ENCODE data around the gene DIRAS3.
"Not testable (repeated sequence)": the region's sequence is repeated elsewhere in the genome, so short reads cannot be mapped to it uniquely, and the experiment has no call there.

The DIRAS3 gene, protein sequence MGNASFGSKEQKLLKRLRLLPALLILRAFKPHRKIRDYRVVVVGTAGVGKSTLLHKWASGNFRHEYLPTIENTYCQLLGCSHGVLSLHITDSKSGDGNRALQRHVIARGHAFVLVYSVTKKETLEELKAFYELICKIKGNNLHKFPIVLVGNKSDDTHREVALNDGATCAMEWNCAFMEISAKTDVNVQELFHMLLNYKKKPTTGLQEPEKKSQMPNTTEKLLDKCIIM

DNA sequence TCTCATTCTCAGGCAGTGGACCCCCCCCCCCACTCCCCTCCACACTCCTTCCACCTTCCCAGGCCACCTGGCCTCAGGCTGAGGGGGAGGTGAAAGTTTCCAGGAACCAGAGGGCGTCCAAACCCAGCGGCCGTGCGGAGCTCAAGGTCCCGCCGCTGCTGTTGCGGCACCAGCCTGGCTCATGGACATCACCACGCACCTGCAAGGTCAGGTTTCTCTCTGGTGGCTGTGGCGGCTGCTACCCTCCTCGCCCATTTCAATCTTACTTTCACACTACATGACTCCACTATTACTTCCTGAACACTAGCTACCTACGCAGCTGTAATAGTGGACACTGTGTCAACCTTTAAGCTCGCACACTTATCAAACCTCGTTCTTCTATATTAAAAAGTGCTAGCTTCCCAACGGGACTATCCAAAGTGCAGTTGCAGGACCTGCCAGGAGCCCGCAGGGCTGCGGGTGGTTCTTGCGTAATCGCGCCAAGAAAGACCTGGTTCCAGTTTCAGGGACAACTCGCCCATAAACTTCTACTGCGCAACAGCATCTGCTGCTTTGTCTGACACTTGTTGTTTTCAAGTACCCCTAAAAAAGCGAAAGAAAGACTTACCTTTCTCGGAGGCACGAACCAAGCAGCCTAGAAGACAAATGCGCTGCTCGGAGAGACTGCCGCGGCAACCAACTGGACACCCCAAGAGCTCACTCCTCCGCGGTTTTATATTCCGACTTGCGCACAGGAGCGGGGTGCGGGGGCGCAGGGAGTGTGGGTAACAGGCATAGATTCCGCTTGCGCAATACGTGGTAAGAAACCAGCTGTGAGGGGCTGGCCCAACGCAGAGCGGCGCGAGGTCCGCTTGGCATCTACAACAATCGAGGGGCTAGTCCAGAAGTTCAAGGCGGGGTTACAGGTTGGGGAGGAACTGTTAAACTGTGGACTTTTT is at the start of gene DIRAS3:
TSS of gene DIRAS3 (minus strand) at position 687 of the 938 bp plus-strand sequence. CDS start 3,330 bp downstream, outside the sequence.
- no peak for DNase-seq (ENCODE audit: low spot score)

DNA sequence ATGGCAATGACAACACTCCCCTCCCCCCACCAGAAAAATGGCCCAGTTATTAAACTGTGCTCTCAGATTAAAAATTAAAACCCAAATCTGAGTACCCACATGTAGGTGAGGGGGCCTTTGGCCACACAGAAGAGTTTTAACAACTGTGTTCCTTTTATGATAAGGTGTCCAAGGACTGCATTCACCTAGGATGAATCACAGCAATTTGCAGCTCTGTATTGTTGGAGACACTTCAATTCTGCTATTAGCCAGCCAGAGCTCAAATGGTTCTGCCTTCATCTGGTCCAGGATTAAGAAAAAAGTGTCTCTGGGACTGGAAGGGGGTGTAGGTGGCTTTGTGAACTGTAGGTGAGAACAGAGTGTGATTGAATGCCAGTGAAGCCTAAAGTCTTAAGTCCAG is 43.3 kb upstream of the DIRAS3 start:
- DNase-seq (ENCODE audit: low spot score) = no peak

DNA sequence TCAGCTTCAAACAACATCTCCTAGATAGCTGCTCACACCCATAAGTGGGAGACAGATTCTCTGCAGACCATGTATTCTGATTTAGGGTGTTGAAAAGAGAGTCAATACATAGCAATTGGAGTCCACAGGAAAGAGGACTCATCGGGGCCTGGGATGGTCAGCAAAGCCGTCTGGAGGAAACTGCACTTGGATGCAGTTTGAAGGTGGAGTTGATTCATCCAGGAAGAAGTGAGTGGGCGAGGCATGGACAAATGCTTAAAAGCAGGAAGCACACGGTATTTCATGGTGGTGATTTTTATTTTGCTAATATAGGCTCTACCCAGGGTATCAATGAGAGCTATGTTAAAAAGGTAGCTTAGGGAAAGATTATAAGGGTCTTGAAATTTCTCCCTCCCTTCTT is 36.8 kb upstream of the DIRAS3 start:
- peak; percentile 75 for DNase-seq (ENCODE audit: low spot score)

DNA sequence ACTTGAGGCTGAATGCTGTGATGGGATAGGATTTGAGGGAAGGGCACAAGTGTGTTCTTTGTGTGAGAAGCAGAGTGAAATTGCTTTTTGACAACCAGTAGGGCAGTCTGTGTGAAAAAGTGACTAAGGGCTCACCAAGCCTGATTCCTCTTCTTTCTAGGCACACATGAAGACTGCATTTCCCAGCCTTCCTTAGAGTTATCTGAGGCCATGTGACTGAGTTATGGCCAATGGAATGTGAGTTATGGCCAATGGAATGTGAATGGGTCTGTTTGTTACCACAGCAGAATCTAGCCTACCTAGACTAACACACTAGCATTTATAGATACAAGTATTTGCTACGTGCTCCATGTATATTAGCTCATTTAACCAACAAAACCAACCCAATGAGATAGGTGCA is 35.3 kb upstream of the DIRAS3 start:
- DNase-seq (ENCODE audit: low spot score) = no peak

DNA sequence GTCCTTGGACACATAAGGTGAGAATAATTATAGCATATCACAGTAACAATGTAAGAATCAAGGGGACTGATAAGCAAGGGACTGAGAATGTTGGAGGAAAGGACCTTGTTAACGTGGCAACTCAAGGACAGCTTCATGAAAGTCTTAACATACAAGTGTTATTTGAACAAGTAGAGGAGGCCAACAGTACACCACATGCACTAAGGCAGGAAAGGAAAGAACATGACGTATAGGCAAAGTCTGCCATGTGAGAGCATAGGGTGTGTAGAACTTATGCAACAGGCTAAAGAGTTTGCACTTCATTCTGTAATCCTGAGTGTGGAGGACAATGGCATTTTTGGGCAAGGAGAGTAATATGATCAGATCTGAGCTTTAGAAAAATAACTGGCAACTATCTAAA is 33.3 kb upstream of the DIRAS3 start:
- DNase-seq (ENCODE audit: low spot score) = no peak

DNA sequence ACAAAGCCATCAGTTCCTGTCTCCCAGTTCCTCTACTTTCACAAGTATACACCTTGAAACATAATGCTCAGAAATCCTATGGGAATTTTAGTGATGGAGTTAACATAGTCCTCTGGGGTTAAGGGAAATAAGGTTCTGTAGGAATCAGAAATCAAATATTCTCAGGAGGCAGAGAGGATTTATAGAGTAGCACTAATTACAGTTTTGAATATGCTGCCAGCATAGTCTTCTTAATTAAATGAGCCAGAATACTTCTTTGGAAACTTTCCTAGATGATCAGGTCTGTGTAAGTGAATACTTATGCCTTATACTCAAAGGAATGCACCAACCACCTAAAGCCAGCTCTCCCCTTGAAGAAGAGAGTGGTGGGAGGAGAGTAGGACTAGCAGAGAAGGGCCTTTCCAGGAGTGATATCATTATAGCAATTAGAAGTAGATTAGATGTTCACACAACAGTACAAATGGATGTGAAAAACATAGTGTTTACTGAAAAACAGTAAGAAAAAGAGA is 31.4 kb upstream of the DIRAS3 start:
- DNase-seq (ENCODE audit: low spot score) = no peak

DNA sequence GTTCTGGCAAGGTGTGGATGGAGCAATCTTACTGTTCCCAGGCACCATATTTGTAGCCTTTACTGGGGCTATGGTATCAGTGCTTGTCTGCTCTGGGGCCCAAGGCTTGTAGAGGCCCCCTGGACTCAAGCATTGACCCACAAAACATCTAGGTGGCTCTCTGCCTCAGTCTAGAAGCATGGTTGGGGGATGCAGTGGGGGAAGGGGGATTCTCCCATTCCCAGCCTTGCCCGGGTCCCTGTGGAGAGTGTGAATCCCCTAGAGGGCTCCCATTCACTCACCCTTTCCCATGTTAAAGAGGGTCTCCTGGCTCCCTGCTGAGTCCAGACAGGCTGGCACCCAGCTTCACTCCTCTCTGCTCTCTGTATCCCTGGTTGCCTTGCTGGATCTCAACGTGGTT is 28.2 kb upstream of the DIRAS3 start:
- no peak for DNase-seq (ENCODE audit: low spot score)

DNA sequence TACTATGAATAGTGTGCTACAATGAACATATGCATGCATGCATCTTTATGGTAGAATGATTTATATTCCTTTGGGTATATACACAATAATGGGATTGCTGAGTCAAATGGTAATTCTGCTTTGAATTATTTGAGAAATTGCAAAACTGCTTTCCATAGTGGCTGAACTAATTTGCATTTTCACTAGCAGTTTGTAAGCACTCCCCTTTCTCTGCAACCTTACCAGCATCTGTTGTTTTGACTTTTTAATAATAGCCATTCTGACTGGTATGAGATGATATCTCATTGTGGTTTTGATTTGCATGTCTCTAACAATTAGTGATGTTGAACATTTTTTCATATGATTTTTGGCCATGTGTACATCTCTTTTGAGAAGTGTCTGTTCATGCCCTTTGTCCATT is 24.0 kb upstream of the DIRAS3 start:
- DNase-seq (ENCODE audit: low spot score) = no peak

DNA sequence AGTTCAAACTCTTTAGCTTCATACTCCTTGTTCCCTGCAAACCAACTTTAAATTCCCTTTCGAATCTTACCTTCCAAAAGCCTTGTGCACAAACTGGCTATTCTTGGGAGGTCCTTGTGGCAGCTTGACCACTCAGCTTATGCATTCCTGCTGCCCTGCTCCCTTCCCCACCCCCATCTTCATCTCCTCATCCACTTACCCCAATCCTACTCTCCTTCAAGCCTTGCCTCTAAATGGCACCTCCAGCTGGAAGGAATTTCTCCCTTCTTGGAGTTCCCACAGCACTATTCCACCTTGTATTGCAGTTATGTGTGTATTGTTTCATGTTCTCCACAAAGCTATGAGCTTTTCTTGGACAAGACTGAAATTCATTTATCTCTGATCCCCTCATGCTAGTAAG is 15.3 kb upstream of the DIRAS3 start:
- DNase-seq (ENCODE audit: low spot score) = no peak

DNA sequence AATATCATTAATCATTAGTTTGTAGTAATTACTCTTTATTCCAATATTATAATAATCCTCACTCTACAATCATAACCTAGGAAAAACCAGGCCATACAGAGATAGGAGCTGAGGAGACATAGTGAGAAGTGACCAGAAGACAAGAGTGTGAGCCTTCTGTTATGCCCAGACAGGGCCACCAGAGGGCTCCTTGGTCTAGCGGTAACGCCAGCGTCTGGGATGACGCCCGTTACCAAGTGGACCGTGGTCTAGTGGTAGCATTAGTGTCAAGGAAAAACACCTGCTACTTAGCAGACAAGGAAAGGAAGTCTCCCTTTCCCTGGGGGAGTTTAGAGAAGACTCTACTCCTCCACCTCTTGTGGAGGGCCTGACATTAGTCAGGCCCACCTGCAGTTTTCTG is 7.6 kb upstream of the DIRAS3 start:
- not testable (repeated sequence) for DNase-seq (ENCODE audit: low spot score)

DNA sequence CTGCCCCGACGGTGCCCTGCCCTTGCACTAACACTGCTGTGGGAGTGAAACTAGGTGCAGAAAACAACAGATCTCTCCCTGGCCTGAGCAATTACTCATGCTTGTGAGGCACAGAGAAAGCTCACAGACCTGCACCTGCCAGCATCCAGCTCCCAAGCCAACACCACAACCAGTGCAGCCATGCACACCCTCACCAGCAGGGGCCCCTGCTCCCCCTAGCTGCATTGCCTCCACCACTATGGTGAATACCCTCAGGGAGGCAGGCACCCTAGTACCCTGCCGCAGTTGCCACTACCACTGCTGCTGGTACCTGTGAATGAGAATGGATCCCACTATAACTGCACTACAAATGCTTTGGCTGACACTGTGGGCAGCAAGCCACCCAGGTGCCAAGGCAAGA is 7.1 kb upstream of the DIRAS3 start:
- no peak for DNase-seq (ENCODE audit: low spot score)

DNA sequence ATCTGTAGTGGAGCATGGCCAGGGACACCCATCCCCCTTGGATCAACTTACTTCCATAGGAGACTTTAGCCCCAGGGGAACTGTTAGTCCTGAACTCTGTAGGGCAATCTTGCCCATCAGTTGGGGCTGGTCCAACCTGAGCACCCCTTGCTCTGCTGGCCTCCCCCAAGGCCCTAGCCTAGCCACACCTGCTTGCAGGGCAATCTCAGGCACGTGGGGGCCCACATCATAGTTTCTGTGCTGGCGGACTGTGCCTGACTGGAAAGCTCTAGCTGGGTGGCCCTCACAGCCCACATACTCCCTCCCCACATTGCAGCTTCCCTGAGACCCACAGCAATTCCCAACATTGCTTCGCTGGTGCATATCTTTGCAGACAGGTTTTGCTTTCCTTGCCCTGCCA is 6.6 kb upstream of the DIRAS3 start:
- no peak for DNase-seq (ENCODE audit: low spot score)

DNA sequence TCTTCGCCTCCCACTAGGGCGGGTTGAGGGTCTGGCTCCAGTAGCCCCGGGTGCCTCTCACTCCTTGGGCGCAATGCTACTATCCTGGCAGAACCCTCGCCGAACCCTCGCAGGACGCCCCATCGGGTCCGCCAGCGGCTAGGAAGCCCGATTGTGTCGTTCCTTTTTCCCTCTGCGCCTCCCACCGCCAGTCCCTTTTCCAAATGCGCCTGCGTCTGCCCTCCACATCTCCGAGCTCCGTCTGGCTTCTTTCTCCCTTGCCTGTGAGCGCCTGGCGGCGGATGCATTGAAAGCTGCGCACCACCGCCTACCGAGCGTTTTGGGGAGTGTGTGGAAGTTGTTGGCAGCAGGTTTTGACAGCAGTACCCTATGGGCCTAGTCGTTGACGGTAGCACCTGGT is 1.0 kb upstream of the DIRAS3 start:
- DNase-seq (ENCODE audit: low spot score) = peak; percentile 23

DNA sequence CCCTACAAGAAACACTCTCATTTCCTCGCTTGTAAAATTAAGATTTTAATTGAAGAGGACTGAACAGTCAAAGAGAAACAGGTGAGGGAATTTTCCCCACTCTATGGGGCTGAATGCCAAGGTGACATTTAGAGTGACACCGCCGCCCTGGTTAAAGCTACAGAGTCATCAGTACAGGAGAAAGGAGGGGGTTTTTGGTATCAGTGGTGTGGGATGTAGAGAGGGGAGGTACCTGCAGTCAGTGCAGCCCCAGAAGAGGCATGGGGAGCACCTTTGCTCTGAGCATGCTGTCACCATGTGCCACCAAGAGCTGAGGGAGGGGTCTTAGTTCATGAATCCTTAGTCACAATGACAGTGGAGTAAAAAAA is 2.8 kb downstream of the DIRAS3 start:
- DNase-seq (ENCODE audit: low spot score) = no peak

DNA sequence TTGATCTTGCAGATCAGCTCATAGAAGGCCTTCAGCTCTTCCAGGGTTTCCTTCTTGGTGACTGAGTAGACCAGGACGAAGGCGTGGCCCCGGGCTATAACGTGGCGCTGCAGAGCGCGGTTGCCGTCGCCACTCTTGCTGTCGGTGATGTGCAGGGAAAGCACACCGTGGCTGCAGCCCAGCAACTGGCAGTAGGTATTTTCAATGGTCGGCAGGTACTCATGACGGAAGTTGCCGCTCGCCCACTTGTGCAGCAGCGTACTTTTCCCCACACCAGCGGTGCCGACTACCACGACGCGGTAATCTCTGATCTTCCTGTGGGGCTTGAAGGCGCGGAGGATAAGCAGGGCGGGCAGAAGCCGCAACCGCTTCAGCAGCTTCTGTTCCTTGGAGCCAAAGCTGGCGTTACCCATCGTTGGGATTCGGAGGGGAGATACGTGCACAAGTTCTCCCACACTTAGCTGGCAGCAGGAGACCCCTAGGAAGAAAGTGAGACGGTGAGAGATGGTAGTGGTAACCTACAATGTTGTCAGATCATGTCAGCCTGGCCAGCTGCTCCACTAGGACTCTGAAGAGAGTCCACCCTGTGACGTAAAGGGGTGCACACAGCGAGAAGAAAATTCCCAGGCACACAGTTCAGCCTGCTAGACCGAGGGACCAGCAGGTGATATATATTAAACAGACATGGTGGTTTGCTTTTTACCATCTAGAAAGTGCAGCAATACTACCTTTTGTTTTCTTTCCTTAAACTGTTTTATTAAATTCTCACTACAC is 3.4 kb downstream of the DIRAS3 start:
- DNase-seq (ENCODE audit: low spot score) = no peak

DNA sequence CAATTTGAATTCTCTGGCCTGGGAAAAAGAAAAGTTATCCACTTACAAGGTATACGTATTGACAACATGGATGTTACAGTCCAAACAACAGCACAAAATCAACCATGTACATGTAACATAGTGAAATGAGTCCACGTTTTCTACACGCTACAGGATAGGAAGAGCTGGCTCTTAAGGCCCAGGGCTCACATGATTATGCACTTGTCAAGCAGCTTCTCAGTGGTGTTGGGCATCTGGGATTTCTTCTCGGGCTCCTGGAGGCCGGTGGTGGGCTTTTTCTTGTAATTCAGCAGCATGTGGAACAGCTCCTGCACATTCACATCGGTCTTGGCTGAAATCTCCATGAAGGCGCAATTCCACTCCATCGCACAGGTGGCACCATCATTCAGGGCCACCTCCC is 4.0 kb downstream of the DIRAS3 start:
- no peak for DNase-seq (ENCODE audit: low spot score)

DNA sequence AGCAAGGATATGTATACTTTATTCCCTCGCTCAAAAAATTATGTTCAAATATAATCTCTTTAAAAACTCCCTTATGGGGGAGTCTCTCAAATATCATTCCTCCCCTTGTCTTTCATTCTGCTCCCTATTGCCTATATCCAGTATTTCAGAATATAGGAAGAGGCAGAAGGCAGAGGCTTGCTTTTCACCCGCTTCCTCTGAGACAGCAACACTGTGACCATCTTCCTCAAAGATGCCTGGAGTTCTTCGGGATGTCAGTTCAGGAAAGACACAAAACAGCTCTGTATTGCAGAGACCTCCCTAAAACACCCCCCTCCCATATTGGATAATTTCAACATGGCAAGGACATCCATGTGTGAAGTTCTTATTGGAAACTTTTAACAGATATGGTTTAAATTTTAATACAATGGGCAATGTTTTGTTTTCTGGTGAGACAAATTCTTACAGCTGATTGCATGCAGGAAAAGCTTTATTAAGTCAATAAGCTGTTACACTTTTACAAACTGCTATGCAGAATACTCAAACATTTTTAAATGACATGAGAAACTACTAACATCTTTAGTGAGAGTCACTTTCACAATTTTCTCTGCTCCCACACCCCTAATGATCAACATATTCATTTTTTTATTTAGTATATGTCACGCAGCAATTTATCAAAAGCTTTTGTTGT is 4.8 kb downstream of the DIRAS3 start:
- no peak for DNase-seq (ENCODE audit: low spot score)

DNA sequence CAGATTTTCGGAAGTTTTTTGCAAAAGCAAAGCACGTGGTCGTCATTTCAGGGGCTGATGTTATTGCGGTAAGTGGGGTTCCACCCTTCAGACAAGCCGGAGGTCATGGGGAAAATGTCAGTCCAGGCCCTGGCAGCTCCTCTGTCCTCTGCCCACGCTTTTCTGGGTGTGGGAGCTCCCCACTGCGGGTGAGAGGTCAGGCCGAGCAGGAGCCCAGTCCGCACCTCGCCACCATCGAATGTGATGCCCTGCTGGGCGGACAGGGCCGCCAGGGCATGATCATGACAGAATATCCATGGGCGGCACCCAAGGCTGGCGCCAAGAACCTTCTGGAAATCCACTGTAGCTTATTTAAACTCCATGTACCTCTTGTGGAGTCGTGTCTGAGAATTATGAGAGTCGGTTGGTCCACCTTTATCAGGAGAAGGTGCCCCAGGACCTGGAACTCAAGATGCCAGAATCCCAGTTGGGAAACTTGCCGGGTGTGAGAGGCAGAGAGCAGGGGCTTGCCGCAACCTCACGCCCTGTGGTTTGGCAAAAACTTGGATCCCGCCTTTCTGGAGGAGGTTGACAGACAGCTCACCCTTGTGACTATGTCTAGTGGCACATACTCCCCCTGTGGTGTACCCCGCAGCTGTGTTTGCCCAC is 6.9 kb downstream of the DIRAS3 start:
- DNase-seq (ENCODE audit: low spot score) = no peak

DNA sequence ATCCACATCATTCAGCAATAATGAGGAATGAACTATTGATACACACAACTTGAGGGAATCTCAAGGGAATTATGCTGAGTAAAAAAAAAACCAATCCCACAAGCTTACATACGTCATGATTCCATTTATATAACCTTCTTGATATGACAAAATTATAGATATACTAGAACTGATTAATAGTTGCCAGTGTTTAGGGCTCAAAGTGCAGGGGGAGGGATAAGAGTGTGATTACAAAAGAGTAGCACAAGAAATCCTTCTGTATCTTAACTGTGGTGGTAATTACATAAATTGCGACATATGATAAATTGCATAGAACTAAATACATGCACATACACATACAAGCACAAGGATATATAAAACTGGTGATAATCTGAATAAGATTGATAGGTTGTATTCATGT is 13.5 kb downstream of the DIRAS3 start:
- no peak for DNase-seq (ENCODE audit: low spot score)

DNA sequence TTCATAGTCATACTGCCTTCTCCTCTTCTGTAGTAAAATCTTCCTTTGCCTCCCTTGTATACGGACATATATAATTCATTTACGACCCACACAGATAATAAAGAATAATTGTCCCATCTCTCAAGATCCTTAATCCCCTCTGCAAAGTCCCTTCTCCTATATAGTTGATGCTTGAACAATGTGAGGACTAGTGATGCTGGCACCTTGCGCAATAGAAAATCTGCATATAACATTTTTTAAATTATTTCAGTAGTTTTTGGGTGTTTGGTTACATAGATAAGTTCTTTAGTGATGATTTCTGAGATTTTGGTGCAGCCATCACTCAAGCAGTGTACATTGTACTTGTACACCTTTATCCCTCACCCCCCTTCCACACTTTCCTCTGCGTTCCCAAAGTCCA is 21.0 kb downstream of the DIRAS3 start:
- no peak for DNase-seq (ENCODE audit: low spot score)

DNA sequence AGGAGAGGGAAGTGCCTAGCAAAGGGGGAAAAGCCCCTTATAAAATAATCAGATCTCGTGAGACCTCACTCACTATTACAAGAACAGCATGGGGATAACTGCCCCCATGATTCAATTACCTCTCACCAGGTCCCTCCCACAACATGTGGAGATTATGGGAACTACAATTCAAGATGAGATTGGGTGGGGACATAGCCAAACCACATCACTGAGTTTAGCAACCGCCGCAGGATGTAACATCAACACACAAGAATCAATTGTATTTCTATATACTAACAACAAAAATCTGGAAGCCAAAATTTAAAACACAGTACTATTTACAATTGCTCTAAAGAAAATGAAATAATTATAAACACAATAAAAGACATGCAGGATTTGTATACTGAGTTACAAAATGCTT is 21.9 kb downstream of the DIRAS3 start:
- no peak for DNase-seq (ENCODE audit: low spot score)
